Measurements from ENCODE around the gene FYB2. TPM values are rescaled to one million over a fixed set of nuclear protein-coding genes. Genes with fewer than 3 reads are reported as not detected.

FYB2 gene
- total RNA-seq, 4 donors from 2014 or later: not detected

- TF ChIP-seq CTCF (IDR thresholded peaks at IDR 0.05): no peak
- ATAC-seq (ENCODE audit: low FRiP score): no peak
- no peak for DNase-seq (ENCODE audit: low spot score)
These were observed 30.5 kb upstream of the FYB2 start for GRCh38 chr1:56849750-56850149.

GRCh38 chr1:56845343-56845742 is 26.1 kb upstream of the FYB2 start:
- TF ChIP-seq CTCF (IDR thresholded peaks at IDR 0.05): no peak
- ATAC-seq (ENCODE audit: low FRiP score): no peak

GRCh38 chr1:56844545-56845136 is 25.4 kb upstream of the FYB2 start:
- DNase-seq (ENCODE audit: low spot score) (no peak), ATAC-seq (ENCODE audit: low FRiP score) (no peak)
- no peak for TF ChIP-seq CTCF (IDR thresholded peaks at IDR 0.05)

More at GRCh38 chr1:56845343-56845742, 26.1 kb upstream of the FYB2 start:
- DNase-seq (ENCODE audit: low spot score): no peak

DNA sequence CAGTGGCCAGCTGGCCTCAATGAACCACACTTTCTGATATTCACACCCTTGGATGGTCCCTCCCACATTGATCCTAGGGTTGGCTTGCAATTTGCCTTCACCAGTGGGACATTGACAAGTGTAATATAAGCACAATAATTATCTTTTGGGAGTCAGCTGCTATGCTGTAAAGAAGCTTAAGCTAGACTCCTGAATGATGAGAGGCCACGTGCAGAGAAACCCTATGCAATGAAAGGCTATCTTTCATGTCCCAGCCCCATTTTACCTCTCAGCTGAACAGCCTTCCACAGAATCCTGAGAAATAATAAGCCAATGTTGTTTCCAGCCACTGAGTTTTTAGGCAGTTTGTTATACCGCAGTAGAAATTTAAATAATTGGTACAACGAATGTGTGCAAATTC is 24.3 kb upstream of the FYB2 start:
- no peak for TF ChIP-seq CTCF (IDR thresholded peaks at IDR 0.05)
- DNase-seq (ENCODE audit: low spot score): no peak
- no peak for ATAC-seq (ENCODE audit: low FRiP score)

- DNase-seq (ENCODE audit: low spot score): no peak
- ATAC-seq (ENCODE audit: low FRiP score): no peak
- no peak for TF ChIP-seq CTCF (IDR thresholded peaks at IDR 0.05)
These were observed 19.6 kb upstream of the FYB2 start for GRCh38 chr1:56838759-56839158.

DNA sequence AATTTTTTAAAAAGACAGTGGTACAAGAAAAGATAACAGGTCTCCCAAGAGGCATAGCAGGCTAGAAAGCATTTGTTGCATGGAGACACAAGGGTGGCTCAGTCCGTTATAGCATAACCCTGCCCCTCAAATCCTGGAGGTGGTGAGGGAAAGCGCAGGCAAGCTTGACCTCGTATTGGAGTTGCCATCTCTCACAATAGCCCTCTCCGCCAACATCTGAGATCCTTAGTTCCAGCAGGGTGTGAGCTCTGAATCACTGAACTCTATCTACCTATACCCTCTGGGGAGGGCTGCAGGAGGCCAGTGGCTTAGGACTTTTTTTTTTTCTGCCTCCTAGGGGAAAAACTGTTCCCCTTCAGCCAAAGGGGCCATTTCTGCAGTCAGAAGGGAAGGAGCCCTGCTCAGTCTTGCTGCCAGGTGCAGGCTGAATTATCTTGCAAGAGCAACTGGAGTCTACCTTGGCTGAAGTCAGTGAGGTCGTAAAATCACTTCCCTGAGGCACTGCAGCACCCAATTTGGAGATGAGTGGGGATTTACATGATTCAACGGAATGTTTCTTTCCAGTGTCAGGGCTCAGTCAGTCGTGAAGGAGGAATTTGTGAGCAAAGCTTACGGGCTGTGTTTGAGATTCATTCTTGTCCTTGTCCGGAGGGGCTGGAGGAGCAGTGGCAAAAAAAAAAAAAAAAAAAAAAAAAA is 18.2 kb upstream of the FYB2 start:
- DNase-seq (ENCODE audit: low spot score) (no peak), ATAC-seq (ENCODE audit: low FRiP score) (no peak)
- TF ChIP-seq CTCF (IDR thresholded peaks at IDR 0.05): no peak

DNA sequence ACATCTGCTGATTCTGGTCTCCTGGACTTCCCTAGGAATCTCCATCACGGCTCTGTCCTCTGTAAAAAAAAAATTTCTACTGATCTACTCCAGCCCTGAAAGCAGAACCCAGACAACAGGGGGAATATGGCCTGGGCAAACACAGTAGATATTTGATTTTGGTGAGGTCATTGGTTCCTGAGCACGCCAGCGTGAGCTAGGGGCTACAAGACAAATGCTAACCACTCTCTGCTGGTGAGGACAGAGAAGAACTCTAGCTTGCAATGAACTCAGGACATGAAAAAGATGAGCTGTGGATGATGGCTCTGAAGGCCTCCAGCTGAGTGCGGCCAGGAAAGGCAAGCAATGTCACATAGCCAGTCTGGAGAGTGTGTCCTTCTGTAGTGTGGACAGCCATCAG is 17.2 kb upstream of the FYB2 start:
- TF ChIP-seq CTCF (IDR thresholded peaks at IDR 0.05): no peak

More for the DNA sequence above, 17.2 kb upstream of the FYB2 start:
- no peak for ATAC-seq (ENCODE audit: low FRiP score)
- no peak for DNase-seq (ENCODE audit: low spot score)
